HCT116 (cell line): ENCODE results near the gene TMEM135. TPM values are rescaled to one million over a fixed set of nuclear protein-coding genes. Genes with fewer than 3 reads are reported as not detected.

Experiments
- ATAC-seq: fragments of 200-7000 bp; cut with Tn5 transposase; 2 replicates; pipeline ENCODE4 v1.9.1; 2020; ENCODE audit warnings: mild to moderate bottlenecking, moderate library complexity
- BruUV-seq: library from RNA; stranded (reverse); fragments of 400-500 nt; replicated peaks from 2 replicates; lab custom pipeline; 2021; lab: Mats Ljungman, UMichigan
- CTCF ChIA-PET: fragments of 300-600 bp; sonication (Branson Sonifier 250); formaldehyde crosslinking; loops from one replicate; lab custom pipeline; 2021; ENCODE audit warnings: antibody characterized with exemption; lab: Charles Lee
- POLR2A ChIA-PET: fragments of 300-600, 350-600 bp; sonication (Branson Sonifier 250); formaldehyde crosslinking; loops from one replicate; lab custom pipeline; 2021; ENCODE audit warnings: antibody characterized with exemption; lab: Charles Lee
- RAD21 ChIA-PET, 2 experiments: fragments of 300-600 bp; sonication (Branson Sonifier 250); formaldehyde crosslinking; loops; one replicate each; lab custom pipeline; 2023; ENCODE audit warnings: low total read pairs in 2 of 2; ENCODE audit not compliant: uncharacterized antibody in 2 of 2, unreplicated experiment in 2 of 2, low non-redundant PET in 1 of 2; lab: Charles Lee
- DNase-seq: peaks from one replicate; pipeline ENCODE4 v3.0.0-alpha.2; 2010; ENCODE audit warnings: low read depth, low spot score
- H2AFZ ChIP-seq: fragments of 200-600 bp; shearing (Covaris generic), sonication (generic); 2 replicates; pipeline ENCODE4 v1.6.1; 2017; ENCODE audit warnings: low read depth, mixed run types, mixed read lengths, antibody characterized with exemption, low read length; ENCODE audit not compliant: poor library complexity, severe bottlenecking
- H3K27ac ChIP-seq: 2 replicates; pipeline ENCODE4 v1.5.1; 2012; ENCODE audit warnings: low read depth, low read length
- H3K27me3 ChIP-seq: fragments of 200-600 bp; sonication (generic); 2 replicates; pipeline ENCODE4 v1.6.1; 2016; ENCODE audit warnings: mixed run types, low read length, mixed read lengths; ENCODE audit not compliant: insufficient read depth
- H3K36me3 ChIP-seq, 2 experiments: fragments of 200-500 bp in 1 of 2; fragments of 200-600 bp in 1 of 2; sonication (Bioruptor generic) in 1 of 2; sonication (generic) in 1 of 2; 2 replicates each; pipeline versions ENCODE4 v1.5.1 to v1.6.1; 2014 to 2016; ENCODE audit warnings: low read length in 2 of 2, inconsistent platforms in 1 of 2, mixed read lengths in 1 of 2, mixed run types in 1 of 2; ENCODE audit not compliant: insufficient read depth in 2 of 2, control insufficient read depth in 1 of 2
- H3K4me1 ChIP-seq, 2 experiments: fragments of 200-600 bp in 1 of 2; sonication (generic) in 1 of 2; 2 replicates each; pipeline versions ENCODE4 v1.5.1 to v1.6.1; 2012 to 2017; ENCODE audit warnings: low read length in 2 of 2, inconsistent platforms in 1 of 2, mild to moderate bottlenecking in 1 of 2, mixed read lengths in 1 of 2, mixed run types in 1 of 2, moderate library complexity in 1 of 2; ENCODE audit not compliant: insufficient read depth in 2 of 2, control insufficient read depth in 1 of 2
- H3K4me2 ChIP-seq: fragments of 200-600 bp; sonication (generic); 2 replicates; pipeline ENCODE4 v1.6.1; 2017; ENCODE audit warnings: mixed run types, low read length, mixed read lengths
- H3K4me3 ChIP-seq, 2 experiments: fragments of 200-600 bp in 1 of 2; sonication (generic) in 1 of 2; replicated peaks in 1 of 2; 2 replicates each; pipeline ENCODE4 v1.5.1; 2011 to 2016; ENCODE audit warnings: low read length in 2 of 2, control low read depth in 1 of 2, low read depth in 1 of 2, mild to moderate bottlenecking in 1 of 2, mixed read lengths in 1 of 2, mixed run types in 1 of 2
- H3K79me2 ChIP-seq: fragments of 200-600 bp; sonication (generic); 2 replicates; pipeline ENCODE4 v1.6.1; 2017; ENCODE audit warnings: mild to moderate bottlenecking, mixed run types, low read length, moderate library complexity, mixed read lengths; ENCODE audit not compliant: insufficient read depth
- H3K9ac ChIP-seq: fragments of 200-600 bp; sonication (generic); 2 replicates; pipeline ENCODE4 v1.6.1; 2016; ENCODE audit warnings: low read length, mixed read lengths
- H3K9me2 ChIP-seq: fragments of 200-600 bp; sonication (generic), shearing (Covaris generic); 2 replicates; pipeline ENCODE4 v1.6.1; 2017; ENCODE audit warnings: mixed run types, mild to moderate bottlenecking, moderate library complexity; ENCODE audit not compliant: insufficient read depth
- H3K9me3 ChIP-seq, 2 experiments: fragments of 200-500 bp in 1 of 2; fragments of 200-600 bp in 1 of 2; sonication (Bioruptor generic) in 1 of 2; sonication (generic) in 1 of 2; 2 replicates each; pipeline ENCODE4 v1.6.1; 2014 to 2017; ENCODE audit warnings: low read length in 2 of 2, mixed read lengths in 2 of 2, inconsistent platforms in 1 of 2, low read depth in 1 of 2, mild to moderate bottlenecking in 1 of 2, mixed run types in 1 of 2, moderate library complexity in 1 of 2; ENCODE audit not compliant: control insufficient read depth in 1 of 2, insufficient read depth in 1 of 2
- H4K20me1 ChIP-seq: fragments of 200-600 bp; sonication (generic), shearing (Covaris generic); 2 replicates; pipeline ENCODE4 v1.6.1; 2017; ENCODE audit warnings: mixed run types, mild to moderate bottlenecking, moderate library complexity; ENCODE audit not compliant: insufficient read depth
- CBX3 ChIP-seq: IDR thresholded peaks from 2 replicates; pipeline ENCODE4 v1.6.1; 2012; ENCODE audit warnings: low read depth
- EGR1 ChIP-seq: IDR thresholded peaks from 2 replicates; pipeline ENCODE4 v1.6.1; 2012; ENCODE audit warnings: low read depth
- ELF1 ChIP-seq: IDR thresholded peaks from 2 replicates; pipeline ENCODE4 v1.6.1; 2012; ENCODE audit warnings: low read depth, borderline replicate concordance
- EZH2 ChIP-seq: fragments of 200-600 bp; sonication (generic); IDR thresholded peaks from 2 replicates; pipeline ENCODE4 v1.6.1; 2017; ENCODE audit warnings: antibody characterized with exemption, mixed run types
- EZH2phosphoT487 ChIP-seq: fragments of 200-600 bp; IDR thresholded peaks from 2 replicates; pipeline ENCODE4 v1.6.1; 2018; ENCODE audit warnings: antibody characterized with exemption, borderline replicate concordance
- FOSL1 ChIP-seq: IDR thresholded peaks from 2 replicates; pipeline ENCODE4 v1.6.1; 2012; ENCODE audit warnings: low read depth
- JUND ChIP-seq: IDR thresholded peaks from 2 replicates; pipeline ENCODE4 v1.6.1; 2012
- POLR2A ChIP-seq: IDR thresholded peaks from 2 replicates; pipeline ENCODE4 v1.7.0; 2011; ENCODE audit warnings: borderline replicate concordance; ENCODE audit not compliant: insufficient read depth, insufficient read length; ENCODE audit errors: extremely low read depth
- POLR2AphosphoS5 ChIP-seq: IDR thresholded peaks from 2 replicates; pipeline ENCODE4 v1.6.1; 2011; ENCODE audit warnings: mild to moderate bottlenecking, low read depth, low read length, moderate library complexity
- RAD21 ChIP-seq: IDR thresholded peaks from 2 replicates; pipeline ENCODE4 v1.6.1; 2012; ENCODE audit warnings: low read depth, mild to moderate bottlenecking
- REST ChIP-seq: IDR thresholded peaks from 2 replicates; pipeline ENCODE4 v1.6.1; 2012; ENCODE audit warnings: low read depth
- SIN3A ChIP-seq: IDR thresholded peaks from 2 replicates; pipeline ENCODE4 v1.6.1; 2012; ENCODE audit warnings: low read depth
- SRF ChIP-seq: IDR thresholded peaks from 2 replicates; pipeline ENCODE4 v1.6.1; 2012; ENCODE audit warnings: low read depth
- YY1 ChIP-seq: IDR thresholded peaks from 2 replicates; pipeline ENCODE4 v1.6.1; 2011; ENCODE audit warnings: low read length, low read depth, moderate library complexity, mild to moderate bottlenecking; ENCODE audit not compliant: insufficient replicate concordance; ENCODE audit errors: extremely low read depth
- ZFX ChIP-seq: fragments of 450-650 bp; IDR thresholded peaks from 2 replicates; pipeline ENCODE4 v1.6.1; 2017
- ZNF274 ChIP-seq: fragments of 200-500 bp; sonication (Bioruptor generic); IDR thresholded peaks from 2 replicates; pipeline ENCODE4 v1.6.1; 2014; ENCODE audit warnings: mild to moderate bottlenecking, low read depth, low read length, inconsistent platforms
- intact Hi-C: fragments of 100-400 bp; cut with micrococcal nuclease; formaldehyde crosslinking; loops from 2 replicates; pipeline ENCODE4 v1.10.0; 2022
- total RNA-seq: library from RNA; stranded (reverse); gene quantifications from one replicate; pipeline ENCODE4 v1.2.1, GENCODE V29; 2021; ENCODE audit not compliant: unreplicated experiment
- TF ChIP-seq, protein P1 (sequence below): IDR thresholded peaks from 2 replicates; pipeline ENCODE4 v1.6.1; 2011; ENCODE audit warnings: mild to moderate bottlenecking, low read length, moderate library complexity; ENCODE audit not compliant: insufficient replicate concordance; ENCODE audit errors: extremely low read depth

Gene TMEM135
- total RNA-seq, 1 experiment from 2014 or later, result 50.6 TPM

- 0 out of 4 replicates have a peak, but pooled peaks cover 0 to 4% of the 10 kb centered on the region in 2 experiments for H3K36me3 ChIP-seq
- intact Hi-C loops, result no loop called here
- H3K27ac ChIP-seq, result no peak overlapping the region
- TF ChIP-seq FOSL1 (no peak), CBX3 (no peak), SIN3A (no peak), POLR2AphosphoS5 (no peak), EGR1 (no peak), SRF (no peak), ZFX (no peak), YY1 (no peak), REST (no peak), EZH2phosphoT487 (no peak), ZNF274 (no peak), RAD21 (no peak), POLR2A (no peak), JUND (no peak), ELF1 (no peak), EZH2 (no peak)
- TF ChIP-seq, protein P1, sequence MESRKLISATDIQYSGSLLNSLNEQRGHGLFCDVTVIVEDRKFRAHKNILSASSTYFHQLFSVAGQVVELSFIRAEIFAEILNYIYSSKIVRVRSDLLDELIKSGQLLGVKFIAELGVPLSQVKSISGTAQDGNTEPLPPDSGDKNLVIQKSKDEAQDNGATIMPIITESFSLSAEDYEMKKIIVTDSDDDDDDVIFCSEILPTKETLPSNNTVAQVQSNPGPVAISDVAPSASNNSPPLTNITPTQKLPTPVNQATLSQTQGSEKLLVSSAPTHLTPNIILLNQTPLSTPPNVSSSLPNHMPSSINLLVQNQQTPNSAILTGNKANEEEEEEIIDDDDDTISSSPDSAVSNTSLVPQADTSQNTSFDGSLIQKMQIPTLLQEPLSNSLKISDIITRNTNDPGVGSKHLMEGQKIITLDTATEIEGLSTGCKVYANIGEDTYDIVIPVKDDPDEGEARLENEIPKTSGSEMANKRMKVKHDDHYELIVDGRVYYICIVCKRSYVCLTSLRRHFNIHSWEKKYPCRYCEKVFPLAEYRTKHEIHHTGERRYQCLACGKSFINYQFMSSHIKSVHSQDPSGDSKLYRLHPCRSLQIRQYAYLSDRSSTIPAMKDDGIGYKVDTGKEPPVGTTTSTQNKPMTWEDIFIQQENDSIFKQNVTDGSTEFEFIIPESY, result no peak
- H3K79me2 ChIP-seq, result no peaks in the 10 kb centered on the region; the same call in 1 of the 2 replicates
- H3K4me1 ChIP-seq, result peaks cover 12 to 13% of the 10 kb centered on the region in 2 experiments
- no peak overlapping the region for H3K4me3 ChIP-seq
- no peaks in the 10 kb centered on the region for H3K9me3 ChIP-seq
- no peak overlapping the region for H3K9ac ChIP-seq
- ChIA-PET CTCF (no interaction called here), RAD21 (no interaction called here), POLR2A (no interaction called here)
- no peak overlapping the region for H3K4me2 ChIP-seq
- H3K27me3 ChIP-seq, result no peaks in the 10 kb centered on the region
- no peak for DNase-seq
- ATAC-seq, result no peak
- no peaks in the 10 kb centered on the region for H3K9me2 ChIP-seq
- no TSS peak for BruUV-seq
- H2AFZ ChIP-seq, result no peak overlapping the region
- H4K20me1 ChIP-seq, result no peaks in the 10 kb centered on the region
These were observed 143.0 kb downstream of the TMEM135 start for GRCh38 chr11:87180742-87181141.
